Right lung (tissue), 10 donors: ENCODE data around the gene RUNDC1. TPM values are rescaled to one million over a fixed set of nuclear protein-coding genes. Genes with fewer than 3 reads are reported as not detected.
A peak's percentile ranks its signal among the peaks of the same experiment; 100 is the strongest.
"Not testable (repeated sequence)": the region's sequence is repeated elsewhere in the genome, so short reads cannot be mapped to it uniquely, and the experiment has no call there.

Experiments
- DNase-seq, 2 donors: peaks; one replicate each; pipeline ENCODE4 v3.0.0-alpha.2; 2013
- long read RNA-seq, 8 donors: transcript quantifications; one replicate each; lab custom pipeline, GENCODE V29; 2026
- polyA plus RNA-seq, 5 donors: library from polyadenylated mRNA; unstranded; fragments of 120-200 nt; gene quantifications; one replicate each; pipeline versions ENCODE4 v1.2.1 to v1.2.3, GENCODE V29; 2013; ENCODE audit warnings: inconsistent platforms in 1 of 5, low replicate concordance in 1 of 5; ENCODE audit not compliant: insufficient read length in 5 of 5, insufficient read depth in 1 of 5

The RUNDC1 gene
- 10 to 100 TPM; 10.1 to 12.6 (median 10.6) TPM for polyA plus RNA-seq
- long read RNA-seq, donor 1, transcript RUNDC1-201 (5 exons, 3,828 nt) = major isoform, 7 of 10 reads
- long read RNA-seq, donor 1, partial matches to known transcripts = 0 of 10 reads
- long read RNA-seq, donor 1, other reads (novel, unspliced or antisense) = 0 of 10 reads
- long read RNA-seq, donor 2, partial matches to known transcripts = 0 of 2 reads
- long read RNA-seq, donor 2, other reads (novel, unspliced or antisense) = 0 of 2 reads
- long read RNA-seq, donor 3, partial matches to known transcripts = 0 of 4 reads
- long read RNA-seq, donor 3, other reads (novel, unspliced or antisense) = 0 of 4 reads
- long read RNA-seq, donor 4, transcript RUNDC1-203 (1 exons, 1,439 nt) = major isoform, 5 of 38 reads
- long read RNA-seq, donor 4, partial matches to known transcripts = 31 of 38 reads
- long read RNA-seq, donor 4, other reads (novel, unspliced or antisense) = 0 of 38 reads
- long read RNA-seq, donor 5 = 0 reads
- long read RNA-seq, donor 6, transcript RUNDC1-201 (5 exons, 3,828 nt) = major isoform, 5 of 5 reads
- long read RNA-seq, donor 6, partial matches to known transcripts = 0 of 5 reads
- long read RNA-seq, donor 6, other reads (novel, unspliced or antisense) = 0 of 5 reads
- long read RNA-seq, donor 7, partial matches to known transcripts = 0 of 5 reads
- long read RNA-seq, donor 7, other reads (novel, unspliced or antisense) = 0 of 5 reads
- long read RNA-seq, donor 8, partial matches to known transcripts = 0 of 1 reads
- long read RNA-seq, donor 8, other reads (novel, unspliced or antisense) = 0 of 1 reads

GRCh38 chr17:42980274-42980765 is at the start of gene RUNDC1:
RUNDC1 (plus strand) TSS chr17:42980565; CDS start chr17:42980577, 12 bp downstream.
- DNase-seq = peak; percentile 86 to 90

GRCh38 chr17:42937712-42938596 is 42.4 kb upstream of the RUNDC1 start:
- peak in 1 of 2 donors; percentile 54 for DNase-seq

GRCh38 chr17:42944211-42944610 is 36.2 kb upstream of the RUNDC1 start:
- DNase-seq = no peak

- DNase-seq = no peak
Observed at GRCh38 chr17:42946812-42947211, 33.6 kb upstream of the RUNDC1 start.

GRCh38 chr17:42950044-42950783 is 30.2 kb upstream of the RUNDC1 start:
- DNase-seq = no peak

- DNase-seq = no peak
Observed at GRCh38 chr17:42953669-42954068, 26.7 kb upstream of the RUNDC1 start.

- DNase-seq = peak; percentile 92 to 93
Observed at GRCh38 chr17:42964161-42964932, 16.0 kb upstream of the RUNDC1 start, which contains the start of gene AARSD1. AARSD1 (minus strand) TSS chr17:42964454; CDS start chr17:42964440, 14 bp downstream.

- no peak for DNase-seq
Observed at GRCh38 chr17:42967925-42968324, 12.4 kb upstream of the RUNDC1 start.

GRCh38 chr17:42969001-42969581 is 11.3 kb upstream of the RUNDC1 start:
- DNase-seq = peak; percentile 84 to 88

GRCh38 chr17:42971589-42971988 is 8.8 kb upstream of the RUNDC1 start:
- DNase-seq = no peak

GRCh38 chr17:42973323-42973722 is 7.0 kb upstream of the RUNDC1 start:
- DNase-seq = not testable (repeated sequence)

- no peak for DNase-seq
Observed at GRCh38 chr17:42975265-42975664, 5.1 kb upstream of the RUNDC1 start.

GRCh38 chr17:42975701-42976100 is 4.7 kb upstream of the RUNDC1 start:
- not testable (repeated sequence) for DNase-seq

GRCh38 chr17:42979511-42980273 is 673 bp upstream of the RUNDC1 start, which contains the start of gene PTGES3L:
PTGES3L (minus strand) TSS chr17:42980080; CDS start chr17:42980053, 27 bp downstream.
- peak in 1 of 2 donors; percentile 38 for DNase-seq

GRCh38 chr17:42980766-42981397 is 517 bp downstream of the RUNDC1 start:
- peak in 1 of 2 donors; percentile 27 for DNase-seq

GRCh38 chr17:42982266-42982665 is 1.9 kb downstream of the RUNDC1 start:
- DNase-seq = no peak

- no peak for DNase-seq
Observed at GRCh38 chr17:42985225-42985624, 4.9 kb downstream of the RUNDC1 start.

GRCh38 chr17:42989141-42989540 is 8.8 kb downstream of the RUNDC1 start:
- DNase-seq = no peak
